ENCODE results near the gene COX15.
"Not testable (repeated sequence)": the region's sequence is repeated elsewhere in the genome, so short reads cannot be mapped to it uniquely, and the experiment has no call there.

COX15 gene

DNA sequence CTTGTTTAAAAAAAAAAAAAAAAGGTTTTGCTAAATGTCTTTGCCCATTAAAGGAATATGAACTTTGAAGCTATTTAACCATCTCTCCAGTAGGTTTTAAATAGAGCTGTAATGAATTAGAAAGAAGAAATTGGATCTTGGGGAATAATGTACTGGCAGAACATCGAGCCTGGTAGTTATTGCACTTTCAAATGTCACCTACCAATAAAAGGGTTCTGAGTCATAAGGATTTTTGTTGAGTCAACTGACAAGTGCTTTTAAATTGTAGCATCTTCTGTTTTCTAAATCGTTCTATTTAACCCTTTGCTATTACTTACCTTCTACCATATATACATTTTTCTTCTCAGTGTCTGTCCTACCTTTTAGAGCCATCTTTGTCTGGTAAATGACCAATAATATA is 10.8 kb upstream of the COX15 start:
- Histone ChIP-seq H3K4me3 (ENCODE audit: low read depth in 1 of 2, low read length in 2 of 2) (no peak overlapping the region), H3K27me3 (ENCODE audit: control insufficient read depth in 1 of 2, insufficient read depth in 2 of 2, low read length in 2 of 2) (no peaks in the 10 kb centered on the region), H3K36me3 (ENCODE audit: control insufficient read depth in 1 of 2, insufficient read depth in 2 of 2, low read length in 2 of 2) (peaks cover 49 to 77% of the 10 kb centered on the region in 2 donors), H3K9me3 (ENCODE audit: control insufficient read depth in 1 of 2, low read length in 2 of 2) (peaks cover 0 to 13% of the 10 kb centered on the region in 2 donors), H3K9ac (ENCODE audit: low read depth in 1 of 2, low read length in 2 of 2) (no peak overlapping the region), H3K4me1 (ENCODE audit: control insufficient read depth in 1 of 2, insufficient read depth in 2 of 2, low read length in 2 of 2) (peaks cover 0 to 3% of the 10 kb centered on the region in 2 donors), H3K27ac (ENCODE audit: low read depth, low read length) (no peak overlapping the region)

DNA sequence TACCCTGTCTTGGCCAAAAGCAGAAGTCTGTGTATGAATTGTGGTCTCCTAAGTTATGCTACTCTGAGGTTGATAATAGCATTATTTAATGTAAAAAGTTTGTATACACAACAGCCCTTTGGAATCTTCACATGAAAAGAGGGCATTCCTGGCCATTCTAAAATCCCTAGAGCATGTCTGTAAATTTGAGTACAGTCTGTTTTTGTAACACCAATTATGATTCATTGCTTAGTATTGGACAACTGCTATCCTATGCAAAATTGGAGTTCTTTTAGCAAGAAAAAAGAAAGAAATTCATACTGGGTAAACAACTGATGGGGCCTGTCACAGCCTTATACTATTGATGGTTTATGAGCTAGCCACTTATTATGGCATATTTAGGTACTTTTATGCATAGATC is 10.3 kb upstream of the COX15 start:
- Histone ChIP-seq H3K36me3 (ENCODE audit: control insufficient read depth in 1 of 2, insufficient read depth in 2 of 2, low read length in 2 of 2) (peaks cover 49 to 77% of the 10 kb centered on the region in 2 donors), H3K4me1 (ENCODE audit: control insufficient read depth in 1 of 2, insufficient read depth in 2 of 2, low read length in 2 of 2) (peaks cover 0 to 3% of the 10 kb centered on the region in 2 donors), H3K27ac (ENCODE audit: low read depth, low read length) (no peak overlapping the region), H3K9me3 (ENCODE audit: control insufficient read depth in 1 of 2, low read length in 2 of 2) (peaks cover 0 to 13% of the 10 kb centered on the region in 2 donors), H3K9ac (ENCODE audit: low read depth in 1 of 2, low read length in 2 of 2) (no peak overlapping the region), H3K27me3 (ENCODE audit: control insufficient read depth in 1 of 2, insufficient read depth in 2 of 2, low read length in 2 of 2) (no peaks in the 10 kb centered on the region), H3K4me3 (ENCODE audit: low read depth in 1 of 2, low read length in 2 of 2) (no peak overlapping the region)

DNA sequence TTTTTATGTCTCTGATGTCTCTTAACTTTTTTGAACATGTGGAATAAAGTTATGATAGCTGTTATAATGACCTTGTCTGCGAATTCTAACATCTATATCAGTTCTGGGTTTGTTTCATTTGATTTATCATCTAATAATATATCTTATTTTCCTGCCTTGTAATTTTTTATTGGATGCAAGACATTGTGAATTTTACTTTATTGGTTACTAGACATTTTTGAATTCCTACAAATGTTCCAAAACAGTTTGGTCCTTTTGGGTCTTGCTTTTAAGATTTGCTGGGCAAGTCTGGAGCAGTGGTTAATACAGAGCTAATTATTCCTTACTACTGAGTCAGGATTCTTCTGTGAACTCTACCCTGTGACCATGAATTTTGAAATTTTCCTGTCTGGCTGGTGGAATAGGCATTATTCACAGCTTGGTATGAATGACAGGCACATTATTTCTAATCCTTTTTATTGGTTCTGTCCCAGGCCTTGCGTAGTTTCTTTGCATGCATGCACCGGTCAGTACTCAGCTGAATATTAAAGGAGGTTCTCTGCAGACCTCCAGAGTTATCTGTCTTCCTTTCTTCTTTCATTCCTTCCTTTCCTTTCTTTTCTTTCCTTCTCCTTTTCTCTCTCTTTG is 9.1 kb upstream of the COX15 start:
- peaks cover 0 to 13% of the 10 kb centered on the region in 2 donors for H3K9me3 ChIP-seq (ENCODE audit: control insufficient read depth in 1 of 2, low read length in 2 of 2)
- H3K36me3 ChIP-seq (ENCODE audit: control insufficient read depth in 1 of 2, insufficient read depth in 2 of 2, low read length in 2 of 2): peaks cover 44 to 80% of the 10 kb centered on the region in 2 donors
- H3K4me1 ChIP-seq (ENCODE audit: control insufficient read depth in 1 of 2, insufficient read depth in 2 of 2, low read length in 2 of 2): peaks cover 0 to 3% of the 10 kb centered on the region in 2 donors
- no peak overlapping the region for H3K27ac ChIP-seq (ENCODE audit: low read depth, low read length)
- H3K4me3 ChIP-seq (ENCODE audit: low read depth in 1 of 2, low read length in 2 of 2): no peak overlapping the region
- no peak overlapping the region for H3K9ac ChIP-seq (ENCODE audit: low read depth in 1 of 2, low read length in 2 of 2)
- no peaks in the 10 kb centered on the region for H3K27me3 ChIP-seq (ENCODE audit: control insufficient read depth in 1 of 2, insufficient read depth in 2 of 2, low read length in 2 of 2)

DNA sequence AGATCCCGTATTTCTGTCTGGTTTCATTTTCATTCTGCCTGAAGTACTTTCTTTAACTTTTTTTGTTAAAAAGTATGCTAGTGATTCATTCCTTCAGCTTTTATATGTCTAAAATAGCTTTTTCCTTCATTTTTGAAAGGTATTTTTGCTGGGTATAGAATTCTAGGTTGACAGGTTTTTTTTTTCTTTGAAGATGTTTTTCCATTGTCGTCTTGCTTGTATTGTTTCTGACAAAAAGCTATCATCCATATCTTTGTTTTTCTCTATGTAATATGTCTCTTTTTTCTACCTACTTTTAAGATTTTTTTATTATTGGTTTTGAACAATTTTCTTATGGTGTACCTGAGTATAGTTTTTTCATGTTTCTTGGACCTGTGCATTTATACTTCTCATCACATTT is 8.3 kb upstream of the COX15 start:
- H3K9ac ChIP-seq (ENCODE audit: low read depth in 1 of 2, low read length in 2 of 2): no peak overlapping the region
- peaks cover 44 to 73% of the 10 kb centered on the region in 2 donors for H3K36me3 ChIP-seq (ENCODE audit: control insufficient read depth in 1 of 2, insufficient read depth in 2 of 2, low read length in 2 of 2)
- no peaks in the 10 kb centered on the region for H3K27me3 ChIP-seq (ENCODE audit: control insufficient read depth in 1 of 2, insufficient read depth in 2 of 2, low read length in 2 of 2)
- peaks cover 0 to 13% of the 10 kb centered on the region in 2 donors for H3K9me3 ChIP-seq (ENCODE audit: control insufficient read depth in 1 of 2, low read length in 2 of 2)
- no peak overlapping the region for H3K4me3 ChIP-seq (ENCODE audit: low read depth in 1 of 2, low read length in 2 of 2)
- peaks cover 0 to 3% of the 10 kb centered on the region in 2 donors for H3K4me1 ChIP-seq (ENCODE audit: control insufficient read depth in 1 of 2, insufficient read depth in 2 of 2, low read length in 2 of 2)
- H3K27ac ChIP-seq (ENCODE audit: low read depth, low read length): no peak overlapping the region

DNA sequence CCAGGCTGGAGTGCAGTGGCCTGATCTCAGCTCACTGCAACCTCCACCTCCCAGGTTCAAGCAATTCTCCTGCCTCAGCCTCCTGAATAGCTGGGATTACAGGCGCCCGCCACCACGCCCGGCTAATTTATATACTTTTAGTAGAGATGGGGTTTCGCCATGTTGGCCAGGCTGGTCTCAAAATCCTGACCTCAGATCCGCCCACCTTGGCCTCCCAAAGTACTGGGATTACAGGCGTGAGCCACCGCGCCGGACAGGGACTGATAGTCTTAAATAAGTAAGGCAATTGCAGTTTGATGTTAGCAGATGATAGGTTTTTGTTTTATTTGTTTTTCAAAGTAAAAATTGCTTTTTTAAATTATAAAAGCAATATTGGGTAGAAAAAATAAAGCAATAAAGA is 2.2 kb upstream of the COX15 start:
- H3K27ac ChIP-seq (ENCODE audit: low read depth, low read length); H3K27me3 ChIP-seq (ENCODE audit: control insufficient read depth in 1 of 2, insufficient read depth in 2 of 2, low read length in 2 of 2); H3K9me3 ChIP-seq (ENCODE audit: control insufficient read depth in 1 of 2, low read length in 2 of 2); H3K9ac ChIP-seq (ENCODE audit: low read depth in 1 of 2, low read length in 2 of 2); H3K4me3 ChIP-seq (ENCODE audit: low read depth in 1 of 2, low read length in 2 of 2): not testable (repeated sequence)
- peaks cover 9 to 19% of the 10 kb centered on the region in 2 donors for H3K4me1 ChIP-seq (ENCODE audit: control insufficient read depth in 1 of 2, insufficient read depth in 2 of 2, low read length in 2 of 2)
- peaks cover 6 to 19% of the 10 kb centered on the region in 2 donors for H3K36me3 ChIP-seq (ENCODE audit: control insufficient read depth in 1 of 2, insufficient read depth in 2 of 2, low read length in 2 of 2)

DNA sequence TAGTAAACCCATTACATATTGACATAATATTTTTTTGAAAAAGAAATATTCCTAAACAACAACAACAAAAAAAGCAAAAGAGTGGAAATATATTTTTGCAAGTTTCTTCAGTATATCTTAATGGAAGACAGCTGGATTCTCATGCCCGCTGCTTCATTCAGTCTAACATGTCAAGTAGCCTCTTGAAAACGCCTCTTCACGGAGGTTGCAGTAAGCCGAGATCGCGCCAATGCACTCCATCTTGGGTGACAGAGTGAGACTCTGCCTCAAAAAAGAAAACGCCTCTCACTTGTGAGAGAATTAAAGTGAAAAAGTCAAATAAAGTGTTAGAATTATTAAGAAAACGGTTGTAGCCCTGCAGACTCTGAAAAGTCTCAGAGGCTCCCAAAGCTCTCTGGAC is 1.4 kb upstream of the COX15 start:
- H3K27me3 ChIP-seq (ENCODE audit: control insufficient read depth in 1 of 2, insufficient read depth in 2 of 2, low read length in 2 of 2): no peaks in the 10 kb centered on the region
- H3K27ac ChIP-seq (ENCODE audit: low read depth, low read length): no peak overlapping the region
- H3K36me3 ChIP-seq (ENCODE audit: control insufficient read depth in 1 of 2, insufficient read depth in 2 of 2, low read length in 2 of 2): peaks cover 8 to 24% of the 10 kb centered on the region in 2 donors
- H3K9ac ChIP-seq (ENCODE audit: low read depth in 1 of 2, low read length in 2 of 2): peak overlapping the region in 1 of 2 donors; percentile 22
- H3K4me1 ChIP-seq (ENCODE audit: control insufficient read depth in 1 of 2, insufficient read depth in 2 of 2, low read length in 2 of 2): peaks cover 9 to 19% of the 10 kb centered on the region in 2 donors
- H3K4me3 ChIP-seq (ENCODE audit: low read depth in 1 of 2, low read length in 2 of 2): peak overlapping the region; percentile 58 to 65
- H3K9me3 ChIP-seq (ENCODE audit: control insufficient read depth in 1 of 2, low read length in 2 of 2): no peaks in the 10 kb centered on the region

DNA sequence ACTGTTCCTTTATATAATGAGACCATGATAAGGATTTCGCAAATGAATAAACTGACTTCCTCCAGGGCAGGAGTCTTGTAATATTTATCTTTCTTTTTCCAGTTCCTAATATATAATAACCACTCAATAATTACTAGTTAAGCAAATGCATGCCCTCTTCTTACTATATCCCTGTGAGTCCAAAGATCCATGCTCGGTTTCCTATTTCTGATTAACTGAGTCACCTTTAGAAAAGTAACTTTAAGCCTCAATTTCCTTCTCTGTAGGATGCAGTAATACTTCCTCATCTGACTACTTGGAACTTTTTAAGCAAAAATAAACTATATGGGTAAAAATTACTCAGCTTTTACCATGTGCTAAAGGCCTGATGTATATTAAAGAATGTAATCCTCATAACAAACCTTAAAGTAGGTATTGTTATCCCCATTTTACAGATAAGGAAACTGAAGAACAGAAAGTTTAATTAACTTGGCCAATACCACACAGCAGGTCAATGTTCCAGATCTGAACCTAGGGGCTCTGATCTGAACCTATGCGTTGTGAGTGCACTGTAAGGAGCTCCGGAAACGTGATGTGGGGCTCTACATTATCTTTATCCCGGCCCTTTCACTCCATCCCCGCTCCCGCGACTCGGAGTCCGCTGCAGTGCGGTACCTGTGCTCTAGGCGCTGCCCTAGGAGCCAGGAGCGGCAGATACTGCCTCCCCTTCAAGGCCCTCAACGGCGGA is 458 bp downstream of the COX15 start:
- peaks cover 9 to 24% of the 10 kb centered on the region in 2 donors for H3K36me3 ChIP-seq (ENCODE audit: control insufficient read depth in 1 of 2, insufficient read depth in 2 of 2, low read length in 2 of 2)
- peaks cover 9 to 19% of the 10 kb centered on the region in 2 donors for H3K4me1 ChIP-seq (ENCODE audit: control insufficient read depth in 1 of 2, insufficient read depth in 2 of 2, low read length in 2 of 2)
- peak overlapping the region; percentile 79 for H3K27ac ChIP-seq (ENCODE audit: low read depth, low read length)
- H3K9me3 ChIP-seq (ENCODE audit: control insufficient read depth in 1 of 2, low read length in 2 of 2): no peaks in the 10 kb centered on the region
- H3K27me3 ChIP-seq (ENCODE audit: control insufficient read depth in 1 of 2, insufficient read depth in 2 of 2, low read length in 2 of 2): no peaks in the 10 kb centered on the region
- peak overlapping the region; percentile 83 to 87 for H3K9ac ChIP-seq (ENCODE audit: low read depth in 1 of 2, low read length in 2 of 2)
- peak overlapping the region; percentile 99 to 100 for H3K4me3 ChIP-seq (ENCODE audit: low read depth in 1 of 2, low read length in 2 of 2)

DNA sequence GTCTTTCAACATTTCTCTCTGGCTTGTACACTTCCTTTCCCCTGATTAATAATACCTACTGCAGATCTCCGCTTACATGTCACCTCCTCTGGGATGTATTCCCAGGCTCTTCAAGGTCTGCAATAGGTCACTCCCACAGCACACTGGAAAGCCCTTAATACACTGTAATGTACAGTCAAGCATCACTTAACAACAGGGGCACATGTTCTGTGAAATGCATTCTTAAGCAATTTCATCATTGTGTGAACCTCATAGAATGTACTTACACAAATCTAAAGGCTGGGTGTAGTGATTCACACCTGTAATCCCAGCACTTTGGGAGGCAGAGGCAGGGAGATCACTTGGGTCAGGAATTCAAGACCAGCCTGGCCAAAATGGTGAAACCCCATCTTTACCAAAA is 1.9 kb downstream of the COX15 start:
- no peaks in the 10 kb centered on the region for H3K9me3 ChIP-seq (ENCODE audit: control insufficient read depth in 1 of 2, low read length in 2 of 2)
- H3K36me3 ChIP-seq (ENCODE audit: control insufficient read depth in 1 of 2, insufficient read depth in 2 of 2, low read length in 2 of 2): peaks cover 20 to 34% of the 10 kb centered on the region in 2 donors
- H3K4me1 ChIP-seq (ENCODE audit: control insufficient read depth in 1 of 2, insufficient read depth in 2 of 2, low read length in 2 of 2): peaks cover 9 to 19% of the 10 kb centered on the region in 2 donors
- no peak overlapping the region for H3K27ac ChIP-seq (ENCODE audit: low read depth, low read length)
- no peak overlapping the region for H3K9ac ChIP-seq (ENCODE audit: low read depth in 1 of 2, low read length in 2 of 2)
- H3K27me3 ChIP-seq (ENCODE audit: control insufficient read depth in 1 of 2, insufficient read depth in 2 of 2, low read length in 2 of 2): no peaks in the 10 kb centered on the region
- H3K4me3 ChIP-seq (ENCODE audit: low read depth in 1 of 2, low read length in 2 of 2): no peak overlapping the region

DNA sequence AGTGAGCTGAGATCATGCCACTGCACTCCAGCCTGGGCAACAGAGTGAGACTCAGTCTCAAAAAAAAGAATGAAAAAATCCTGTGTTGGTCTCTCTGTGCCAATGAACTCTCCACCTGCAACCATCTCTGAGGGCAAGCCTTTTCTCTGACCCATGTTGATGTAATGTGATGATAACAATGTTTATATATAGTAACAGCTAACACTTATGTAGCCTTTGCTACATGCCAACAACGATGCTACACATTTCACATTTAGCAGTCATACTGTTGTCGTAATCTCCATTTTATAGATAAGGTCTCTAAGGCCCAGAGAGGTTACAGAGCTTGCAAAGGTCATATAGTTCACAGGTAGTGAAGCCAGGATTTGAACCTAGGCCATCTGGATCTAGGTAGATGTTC is 11.5 kb downstream of the COX15 start:
- no peaks in the 10 kb centered on the region for H3K27me3 ChIP-seq (ENCODE audit: control insufficient read depth in 1 of 2, insufficient read depth in 2 of 2, low read length in 2 of 2)
- no peaks in the 10 kb centered on the region for H3K4me1 ChIP-seq (ENCODE audit: control insufficient read depth in 1 of 2, insufficient read depth in 2 of 2, low read length in 2 of 2)
- no peaks in the 10 kb centered on the region for H3K9me3 ChIP-seq (ENCODE audit: control insufficient read depth in 1 of 2, low read length in 2 of 2)
- no peak overlapping the region for H3K4me3 ChIP-seq (ENCODE audit: low read depth in 1 of 2, low read length in 2 of 2)
- no peak overlapping the region for H3K9ac ChIP-seq (ENCODE audit: low read depth in 1 of 2, low read length in 2 of 2)
- H3K36me3 ChIP-seq (ENCODE audit: control insufficient read depth in 1 of 2, insufficient read depth in 2 of 2, low read length in 2 of 2): peaks cover 28 to 81% of the 10 kb centered on the region in 2 donors
- no peak overlapping the region for H3K27ac ChIP-seq (ENCODE audit: low read depth, low read length)

DNA sequence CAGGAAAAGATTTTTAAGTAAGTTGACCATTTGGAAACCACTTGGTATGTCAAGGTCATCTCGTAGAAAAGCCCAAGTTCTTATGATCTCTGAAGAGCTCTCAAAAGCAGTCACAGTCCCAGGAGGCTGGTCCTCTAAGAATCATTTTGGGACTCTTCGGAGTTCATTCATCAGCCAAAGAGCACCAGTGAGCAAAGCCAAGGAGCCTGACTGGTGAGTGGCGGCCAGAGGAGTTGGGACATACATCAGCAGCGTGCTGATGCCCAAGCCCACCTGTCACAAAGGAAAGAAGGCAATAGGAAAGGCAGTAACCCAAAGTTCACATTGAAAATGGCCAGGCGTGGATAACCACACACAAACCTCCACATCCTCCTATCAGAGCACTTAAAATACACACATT is 17.5 kb downstream of the COX15 start:
- no peak overlapping the region for H3K9ac ChIP-seq (ENCODE audit: low read depth in 1 of 2, low read length in 2 of 2)
- H3K9me3 ChIP-seq (ENCODE audit: control insufficient read depth in 1 of 2, low read length in 2 of 2): no peaks in the 10 kb centered on the region
- H3K4me1 ChIP-seq (ENCODE audit: control insufficient read depth in 1 of 2, insufficient read depth in 2 of 2, low read length in 2 of 2): peaks cover 0 to 4% of the 10 kb centered on the region in 2 donors
- no peak overlapping the region for H3K27ac ChIP-seq (ENCODE audit: low read depth, low read length)
- peaks cover 30 to 80% of the 10 kb centered on the region in 2 donors for H3K36me3 ChIP-seq (ENCODE audit: control insufficient read depth in 1 of 2, insufficient read depth in 2 of 2, low read length in 2 of 2)
- no peak overlapping the region for H3K4me3 ChIP-seq (ENCODE audit: low read depth in 1 of 2, low read length in 2 of 2)
- H3K27me3 ChIP-seq (ENCODE audit: control insufficient read depth in 1 of 2, insufficient read depth in 2 of 2, low read length in 2 of 2): no peaks in the 10 kb centered on the region
